H9 (cell line): ENCODE measurements around the gene GPM6B. TPM values are rescaled to one million over a fixed set of nuclear protein-coding genes. Genes with fewer than 3 reads are reported as not detected.

Source experiments
- DNase-seq: peaks from one replicate; pipeline ENCODE4 v3.0.0-alpha.2; 2017
- H2AFZ ChIP-seq: one replicate; pipeline ENCODE4 v1.6.1; 2013; ENCODE audit warnings: mild to moderate bottlenecking, low read length, control low read depth, moderate library complexity
- H2AK5ac ChIP-seq: 2 replicates; pipeline ENCODE4 v1.6.1; 2013; ENCODE audit warnings: low read length, control low read depth, mixed read lengths; ENCODE audit not compliant: insufficient read length
- H2BK120ac ChIP-seq: one replicate; pipeline ENCODE4 v1.6.1; 2013; ENCODE audit warnings: low read depth, mild to moderate bottlenecking, low read length, control low read depth, inconsistent platforms; ENCODE audit not compliant: poor library complexity, severe bottlenecking
- H2BK12ac ChIP-seq: 2 replicates; pipeline ENCODE4 v1.6.1; 2013; ENCODE audit warnings: low read length, control low read depth, mixed read lengths, low read depth; ENCODE audit not compliant: insufficient read length
- H2BK15ac ChIP-seq: 2 replicates; pipeline ENCODE4 v1.6.1; 2013; ENCODE audit warnings: low read depth, low read length, control low read depth
- H2BK20ac ChIP-seq: one replicate; pipeline ENCODE4 v1.6.1; 2013; ENCODE audit warnings: low read depth, mild to moderate bottlenecking, low read length, control low read depth, inconsistent platforms; ENCODE audit not compliant: poor library complexity, severe bottlenecking
- H2BK5ac ChIP-seq: 2 replicates; pipeline ENCODE4 v1.6.1; 2013; ENCODE audit warnings: low read length, control low read depth, mixed read lengths; ENCODE audit not compliant: insufficient read length
- H3K14ac ChIP-seq: 2 replicates; pipeline ENCODE4 v1.6.1; 2013; ENCODE audit warnings: low read length, control low read depth; ENCODE audit not compliant: insufficient read depth
- H3K18ac ChIP-seq: 2 replicates; pipeline ENCODE4 v1.6.1; 2013; ENCODE audit warnings: low read depth, mild to moderate bottlenecking, mixed read lengths, low read length, control low read depth; ENCODE audit not compliant: insufficient read length
- H3K23ac ChIP-seq: 2 replicates; pipeline ENCODE4 v1.6.1; 2013; ENCODE audit warnings: low read length, control low read depth, mixed read lengths, low read depth; ENCODE audit not compliant: insufficient read length
- H3K23me2 ChIP-seq: 2 replicates; pipeline ENCODE4 v1.6.1; 2013; ENCODE audit warnings: low read depth, mild to moderate bottlenecking, mixed read lengths, low read length, control low read depth; ENCODE audit not compliant: insufficient read length, poor library complexity, severe bottlenecking
- H3K27ac ChIP-seq: 2 replicates; pipeline ENCODE4 v1.5.1; 2013; ENCODE audit warnings: low read length, control low read depth, mixed read lengths, low read depth; ENCODE audit not compliant: insufficient read length
- H3K27me3 ChIP-seq: 2 replicates; pipeline ENCODE4 v1.6.1; 2013; ENCODE audit warnings: low read length, control low read depth, inconsistent platforms; ENCODE audit not compliant: insufficient read depth
- H3K4ac ChIP-seq: 2 replicates; pipeline ENCODE4 v1.6.1; 2013; ENCODE audit warnings: low read depth, mild to moderate bottlenecking, control low read depth, inconsistent platforms, low read length, moderate library complexity
- H3K4me1 ChIP-seq: 2 replicates; pipeline ENCODE4 v1.6.1; 2013; ENCODE audit warnings: low read length, control low read depth, inconsistent platforms; ENCODE audit not compliant: insufficient read depth
- H3K4me2 ChIP-seq: 2 replicates; pipeline ENCODE4 v1.6.1; 2013; ENCODE audit warnings: low read length, control low read depth, mixed read lengths; ENCODE audit not compliant: insufficient read length, insufficient read depth
- H3K56ac ChIP-seq: 2 replicates; pipeline ENCODE4 v1.6.1; 2013; ENCODE audit warnings: low read depth, mild to moderate bottlenecking, mixed read lengths, low read length, control low read depth; ENCODE audit not compliant: insufficient read length
- H3K79me1 ChIP-seq: 2 replicates; pipeline ENCODE4 v1.6.1; 2013; ENCODE audit warnings: low read depth, mild to moderate bottlenecking, moderate library complexity, low read length, control low read depth, inconsistent platforms; ENCODE audit not compliant: insufficient read depth, poor library complexity, severe bottlenecking
- H3K79me2 ChIP-seq: 2 replicates; pipeline ENCODE4 v1.6.1; 2013; ENCODE audit warnings: low read length, control low read depth, inconsistent platforms; ENCODE audit not compliant: insufficient read depth
- H3K9ac ChIP-seq: 2 replicates; pipeline ENCODE4 v1.6.1; 2013; ENCODE audit warnings: low read length, control low read depth, mixed read lengths; ENCODE audit not compliant: insufficient read length; ENCODE audit errors: extremely low read depth
- H3K9me3 ChIP-seq: one replicate; pipeline ENCODE4 v1.6.1; 2013; ENCODE audit warnings: low read depth, low read length, inconsistent platforms; ENCODE audit not compliant: control insufficient read depth
- H3T11ph ChIP-seq: one replicate; pipeline ENCODE4 v1.6.1; 2013; ENCODE audit warnings: mild to moderate bottlenecking, low read length, control low read depth, inconsistent platforms
- H4K20me1 ChIP-seq: one replicate; pipeline ENCODE4 v1.6.1; 2013; ENCODE audit not compliant: control insufficient read depth, insufficient read length, insufficient read depth
- H4K5ac ChIP-seq: 2 replicates; pipeline ENCODE4 v1.6.1; 2013; ENCODE audit warnings: low read depth, mild to moderate bottlenecking, mixed read lengths, low read length, control low read depth; ENCODE audit not compliant: insufficient read length
- H4K8ac ChIP-seq: replicated peaks from 2 replicates; pipeline ENCODE4 v1.6.1; 2013; ENCODE audit warnings: low read length, control low read depth, mixed read lengths, low read depth; ENCODE audit not compliant: insufficient read length
- H4K91ac ChIP-seq: 2 replicates; pipeline ENCODE4 v1.6.1; 2013; ENCODE audit warnings: low read depth, mild to moderate bottlenecking, moderate library complexity, mixed read lengths, low read length, control low read depth; ENCODE audit not compliant: insufficient read length
- H3K27ac Mint-ChIP-seq, 3 experiments: 2 replicates in 2 of 3; 3 replicates in 1 of 3; pipeline ENCODE4 v1.8.0; 2020 to 2021; ENCODE audit warnings: mixed read lengths in 3 of 3, mild to moderate bottlenecking in 1 of 3, moderate library complexity in 1 of 3
- H3K27me3 Mint-ChIP-seq: 2 replicates; pipeline ENCODE4 v1.8.0; 2021; ENCODE audit warnings: low read depth, mild to moderate bottlenecking, moderate library complexity, mixed read lengths
- H3K36me3 Mint-ChIP-seq, 3 experiments: 2 replicates in 2 of 3; 3 replicates in 1 of 3; pipeline ENCODE4 v1.8.0; 2020 to 2021; ENCODE audit warnings: low read depth in 3 of 3, mixed read lengths in 3 of 3; ENCODE audit not compliant: insufficient read depth in 1 of 3
- H3K4me1 Mint-ChIP-seq, 2 experiments: 2 replicates each; pipeline ENCODE4 v1.8.0; 2020; ENCODE audit warnings: mixed read lengths in 2 of 2
- H3K4me3 Mint-ChIP-seq, 2 experiments: 2 replicates in 1 of 2; 3 replicates in 1 of 2; pipeline ENCODE4 v1.8.0; 2020 to 2021; ENCODE audit warnings: mild to moderate bottlenecking in 2 of 2, mixed read lengths in 2 of 2, moderate library complexity in 1 of 2
- H3K9me3 Mint-ChIP-seq, 2 experiments: 2 replicates in 1 of 2; 3 replicates in 1 of 2; pipeline ENCODE4 v1.8.0; 2020; ENCODE audit warnings: mild to moderate bottlenecking in 2 of 2, mixed read lengths in 2 of 2, moderate library complexity in 1 of 2
- CTCF ChIP-seq: fragments of 200-600 bp; sonication (generic); conservative IDR thresholded peaks from 3 replicates; pipeline ENCODE4 v1.8.0; 2021; ENCODE audit warnings: antibody characterized with exemption, mild to moderate bottlenecking
- WGBS: extraction: QIAGEN DNeasy Blood & Tissue Kit; methylation state at CpG from one replicate; pipeline ENCODE4 v1.1.7; 2013; ENCODE audit warnings: missing lambda C conversion rate, low lambda C conversion rate, mixed read lengths; ENCODE audit not compliant: insufficient read length; ENCODE audit errors: extremely low coverage; 5-methylcytosine and 5-hydroxymethylcytosine counted together
- total RNA-seq: library from RNA; stranded (reverse); gene quantifications from 2 replicates; pipeline ENCODE4 v1.2.1, GENCODE V29; 2021

Gene GPM6B
- total RNA-seq, 1 experiment from 2014 or later: 73.9 TPM

DNA sequence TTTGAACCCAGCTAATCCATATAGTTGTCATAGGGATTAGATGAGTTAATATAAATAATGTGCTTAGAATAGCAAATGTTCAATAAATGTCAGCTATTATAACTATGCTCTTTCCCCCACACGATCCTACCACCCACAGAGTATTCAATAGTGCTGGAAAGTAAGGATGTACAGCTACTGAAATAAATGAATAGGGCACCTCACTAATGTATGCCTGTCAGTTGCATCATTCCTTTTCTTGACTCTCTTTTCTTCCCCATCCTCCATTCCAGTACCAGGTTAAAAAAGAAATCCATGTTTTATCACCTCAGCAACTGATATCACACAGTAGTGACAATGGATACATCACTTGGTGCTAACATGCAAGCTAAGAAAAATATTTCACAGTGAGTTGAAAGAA is 42.8 kb upstream of the GPM6B start:
- Histone ChIP-seq H3K14ac (no peak overlapping the region), H3K56ac (no peak overlapping the region), H4K5ac (no peak overlapping the region), H3K9ac (no peak overlapping the region), H4K91ac (no peak overlapping the region), H2BK120ac (no peak overlapping the region), H3K4me1 (peaks cover 9% of the 10 kb centered on the region; the same call in 1 of the 2 replicates), H3K4ac (no peak overlapping the region), H3K9me3 (no peaks in the 10 kb centered on the region), H3T11ph (no peak overlapping the region), H2BK20ac (no peak overlapping the region), H2BK15ac (no peak overlapping the region), H3K23me2 (no peaks in the 10 kb centered on the region), H3K79me1 (no peaks in the 10 kb centered on the region), H3K18ac (no peak overlapping the region), H3K4me2 (no peak overlapping the region), H3K23ac (no peak overlapping the region), H2AFZ (no peak overlapping the region), H3K27me3 (no peaks in the 10 kb centered on the region), H2BK5ac (no peak overlapping the region), H3K27ac (no peak overlapping the region), H4K20me1 (no peaks in the 10 kb centered on the region), H2AK5ac (no peak overlapping the region), H3K79me2 (peaks cover 6% of the 10 kb centered on the region; the same call in 1 of the 2 replicates), H4K8ac (no peak overlapping the region), H2BK12ac (no peak overlapping the region)
- peaks cover 29 to 48% of the 10 kb centered on the region in 2 experiments for H3K9me3 Mint-ChIP-seq
- H3K27me3 Mint-ChIP-seq: no peaks in the 10 kb centered on the region
- WGBS: no CpG with 5 or more reads among the region's 1 CpG
- no peak overlapping the region for H3K4me3 Mint-ChIP-seq
- DNase-seq: no peak
- peaks cover 37 to 48% of the 10 kb centered on the region in 2 experiments for H3K4me1 Mint-ChIP-seq
- H3K36me3 Mint-ChIP-seq: peaks cover 0 to 9% (median 5%) of the 10 kb centered on the region in 3 experiments; a peak in 4 of 7 replicates
- no peak overlapping the region; a peak in 1 of 7 replicates for H3K27ac Mint-ChIP-seq
- TF ChIP-seq CTCF: no peak
